Mucosa of stomach (tissue), 1 donor: ENCODE data around the gene ANKRD44.
"Not testable (repeated sequence)": the region's sequence is repeated elsewhere in the genome, so short reads cannot be mapped to it uniquely, and the experiment has no call there.

Experiments
- H3K27me3 ChIP-seq: one replicate; pipeline ENCODE4 v1.7.0; 2013; ENCODE audit warnings: mild to moderate bottlenecking, low read length; ENCODE audit not compliant: control insufficient read depth, insufficient read depth
- H3K36me3 ChIP-seq: one replicate; pipeline ENCODE4 v1.7.0; 2013; ENCODE audit warnings: low read length; ENCODE audit not compliant: control insufficient read depth, insufficient read depth
- H3K4me1 ChIP-seq: one replicate; pipeline ENCODE4 v1.7.0; 2013; ENCODE audit warnings: mild to moderate bottlenecking, low read length; ENCODE audit not compliant: control insufficient read depth, insufficient read depth
- H3K4me3 ChIP-seq: one replicate; pipeline ENCODE4 v1.7.0; 2013; ENCODE audit warnings: low read length
- H3K9ac ChIP-seq: one replicate; pipeline ENCODE4 v1.7.0; 2013; ENCODE audit warnings: mild to moderate bottlenecking, low read length, moderate library complexity
- H3K9me3 ChIP-seq: one replicate; pipeline ENCODE4 v1.7.0; 2013; ENCODE audit warnings: mild to moderate bottlenecking, low read length, moderate library complexity; ENCODE audit not compliant: control insufficient read depth
- donor health status: Pancreatic carcinoma.

The ANKRD44 gene

GRCh38 chr2:197250084-197250397 is 60.5 kb downstream of the ANKRD44 start:
- Histone ChIP-seq H3K36me3 (no peaks in the 10 kb centered on the region), H3K27me3 (no peaks in the 10 kb centered on the region)

GRCh38 chr2:197249381-197250083 is 61.0 kb downstream of the ANKRD44 start:
- H3K27me3 ChIP-seq: no peaks in the 10 kb centered on the region
- no peak overlapping the region for H3K9ac ChIP-seq
- no peaks in the 10 kb centered on the region for H3K9me3 ChIP-seq
- no peaks in the 10 kb centered on the region for H3K4me1 ChIP-seq
- no peak overlapping the region for H3K4me3 ChIP-seq
- no peaks in the 10 kb centered on the region for H3K36me3 ChIP-seq

More at GRCh38 chr2:197250084-197250397, 60.5 kb downstream of the ANKRD44 start:
- Histone ChIP-seq H3K4me1 (no peaks in the 10 kb centered on the region), H3K9ac (no peak overlapping the region), H3K9me3 (no peaks in the 10 kb centered on the region), H3K4me3 (no peak overlapping the region)

- H3K9ac ChIP-seq: no peak overlapping the region
- no peak overlapping the region for H3K4me3 ChIP-seq
- no peaks in the 10 kb centered on the region for H3K27me3 ChIP-seq
- no peaks in the 10 kb centered on the region for H3K9me3 ChIP-seq
- H3K4me1 ChIP-seq: no peaks in the 10 kb centered on the region
- no peaks in the 10 kb centered on the region for H3K36me3 ChIP-seq
Observed at GRCh38 chr2:197248623-197249022, 62.0 kb downstream of the ANKRD44 start.

- Histone ChIP-seq H3K4me3 (no peak overlapping the region), H3K36me3 (no peaks in the 10 kb centered on the region), H3K4me1 (no peaks in the 10 kb centered on the region), H3K27me3 (no peaks in the 10 kb centered on the region), H3K9ac (no peak overlapping the region), H3K9me3 (no peaks in the 10 kb centered on the region)
Observed at GRCh38 chr2:197248001-197248401, 62.6 kb downstream of the ANKRD44 start.

GRCh38 chr2:197247083-197247482 is 63.5 kb downstream of the ANKRD44 start:
- H3K9me3 ChIP-seq: no peaks in the 10 kb centered on the region
- H3K4me1 ChIP-seq: no peaks in the 10 kb centered on the region
- no peaks in the 10 kb centered on the region for H3K27me3 ChIP-seq
- H3K36me3 ChIP-seq: no peaks in the 10 kb centered on the region
- no peak overlapping the region for H3K9ac ChIP-seq
- H3K4me3 ChIP-seq: no peak overlapping the region

- H3K4me3 ChIP-seq: no peak overlapping the region
- H3K4me1 ChIP-seq: no peaks in the 10 kb centered on the region
- no peak overlapping the region for H3K9ac ChIP-seq
- H3K36me3 ChIP-seq: no peaks in the 10 kb centered on the region
- H3K9me3 ChIP-seq: no peaks in the 10 kb centered on the region
- no peaks in the 10 kb centered on the region for H3K27me3 ChIP-seq
Observed at GRCh38 chr2:197245829-197246804, 64.5 kb downstream of the ANKRD44 start.

- Histone ChIP-seq H3K9me3 (no peaks in the 10 kb centered on the region), H3K36me3 (no peaks in the 10 kb centered on the region), H3K27me3 (no peaks in the 10 kb centered on the region), H3K9ac (no peak overlapping the region), H3K4me3 (no peak overlapping the region), H3K4me1 (no peaks in the 10 kb centered on the region)
Observed at GRCh38 chr2:197244349-197244748, 66.2 kb downstream of the ANKRD44 start.

- no peaks in the 10 kb centered on the region for H3K36me3 ChIP-seq
- H3K9ac ChIP-seq: no peak overlapping the region
- H3K4me1 ChIP-seq: no peaks in the 10 kb centered on the region
- no peak overlapping the region for H3K4me3 ChIP-seq
- no peaks in the 10 kb centered on the region for H3K27me3 ChIP-seq
- no peaks in the 10 kb centered on the region for H3K9me3 ChIP-seq
Observed at GRCh38 chr2:197242719-197243118, 67.9 kb downstream of the ANKRD44 start.

GRCh38 chr2:197241596-197241995 is 69.0 kb downstream of the ANKRD44 start:
- Histone ChIP-seq H3K27me3 (no peaks in the 10 kb centered on the region), H3K36me3 (no peaks in the 10 kb centered on the region), H3K4me3 (no peak overlapping the region), H3K4me1 (no peaks in the 10 kb centered on the region), H3K9me3 (no peaks in the 10 kb centered on the region), H3K9ac (no peak overlapping the region)

GRCh38 chr2:197241153-197241552 is 69.4 kb downstream of the ANKRD44 start:
- no peaks in the 10 kb centered on the region for H3K4me1 ChIP-seq
- H3K9ac ChIP-seq: no peak overlapping the region
- H3K27me3 ChIP-seq: no peaks in the 10 kb centered on the region
- no peak overlapping the region for H3K4me3 ChIP-seq
- H3K36me3 ChIP-seq: no peaks in the 10 kb centered on the region
- no peaks in the 10 kb centered on the region for H3K9me3 ChIP-seq

GRCh38 chr2:197240421-197241041 is 70.0 kb downstream of the ANKRD44 start:
- no peak overlapping the region for H3K4me3 ChIP-seq
- no peaks in the 10 kb centered on the region for H3K9me3 ChIP-seq
- H3K4me1 ChIP-seq: no peaks in the 10 kb centered on the region

GRCh38 chr2:197240018-197240417 is 70.6 kb downstream of the ANKRD44 start:
- H3K36me3 ChIP-seq, H3K27me3 ChIP-seq, H3K4me3 ChIP-seq, H3K9me3 ChIP-seq, H3K9ac ChIP-seq, H3K4me1 ChIP-seq: not testable (repeated sequence)

More at GRCh38 chr2:197240421-197241041, 70.0 kb downstream of the ANKRD44 start:
- H3K36me3 ChIP-seq: no peaks in the 10 kb centered on the region
- no peak overlapping the region for H3K9ac ChIP-seq
- H3K27me3 ChIP-seq: no peaks in the 10 kb centered on the region
